Memory B cell (primary cell): ENCODE data around the gene CCDC69.
"Not testable (repeated sequence)": the region's sequence is repeated elsewhere in the genome, so short reads cannot be mapped to it uniquely, and the experiment has no call there.

ENCODE experiments used
- ATAC-seq: fragments of 150-1000 bp; cut with Tn5 transposase; 2 replicates; pipeline ENCODE4 v1.10.0; 2021; ENCODE audit warnings: low read depth, mild to moderate bottlenecking, moderate library complexity
- DNase-seq, 2 donors: peaks; one replicate each; pipeline ENCODE4 v3.0.0; 2022; ENCODE audit warnings: low spot score in 2 of 2
- H3K27ac Mint-ChIP-seq: one replicate; pipeline ENCODE4 v1.8.0; 2022; ENCODE audit warnings: mild to moderate bottlenecking, moderate library complexity, mixed read lengths
- H3K27me3 Mint-ChIP-seq: one replicate; pipeline ENCODE4 v1.8.0; 2022; ENCODE audit warnings: mixed read lengths
- H3K36me3 Mint-ChIP-seq: one replicate; pipeline ENCODE4 v1.8.0; 2022; ENCODE audit warnings: mild to moderate bottlenecking, mixed read lengths
- H3K4me1 Mint-ChIP-seq: one replicate; pipeline ENCODE4 v1.8.0; 2022; ENCODE audit warnings: mixed read lengths
- H3K4me3 Mint-ChIP-seq: one replicate; pipeline ENCODE4 v1.8.0; 2022; ENCODE audit warnings: mild to moderate bottlenecking, moderate library complexity, mixed read lengths
- H3K9me3 Mint-ChIP-seq: one replicate; pipeline ENCODE4 v1.8.0; 2022; ENCODE audit warnings: mixed read lengths

CCDC69 gene

DNA sequence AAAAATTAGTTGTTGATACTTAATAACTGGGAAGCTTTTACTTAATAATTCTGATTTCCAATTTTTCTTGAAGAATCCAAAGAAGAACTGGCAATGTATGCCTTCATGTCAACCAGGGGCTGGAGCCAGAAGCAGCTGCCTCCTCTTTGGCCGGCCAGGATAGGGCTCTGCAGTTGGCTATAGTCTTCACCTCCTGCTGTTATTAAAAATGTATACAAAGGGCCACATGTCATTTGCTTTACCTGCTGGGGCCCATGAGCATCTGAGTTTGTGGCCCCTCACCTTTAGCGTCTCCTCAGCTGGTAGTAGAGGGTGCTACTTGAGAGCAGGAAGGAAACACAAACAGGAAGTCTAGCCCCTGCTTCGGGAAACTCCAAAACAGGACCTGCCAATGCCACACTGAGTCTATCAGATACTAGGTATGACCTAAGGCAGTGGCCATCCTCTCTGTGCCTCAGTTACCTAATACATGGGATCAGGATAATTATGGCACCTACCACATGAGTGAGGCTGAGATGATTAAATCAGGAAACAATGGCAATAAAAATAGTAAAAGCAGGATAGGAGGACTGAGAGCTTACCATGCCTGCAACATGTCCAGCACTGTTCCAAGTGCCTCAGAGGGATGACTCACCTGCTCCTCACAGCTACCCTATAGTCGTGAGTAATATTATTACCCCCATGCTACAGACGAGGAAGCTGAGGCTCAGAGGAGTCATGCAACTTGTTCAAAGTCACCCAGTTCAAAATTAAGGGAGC is 21.3 kb downstream of the CCDC69 start:
- H3K4me3 Mint-ChIP-seq, result peak overlapping the region; percentile 32
- H3K4me1 Mint-ChIP-seq, result peaks cover 17% of the 10 kb centered on the region
- no peaks in the 10 kb centered on the region for H3K9me3 Mint-ChIP-seq
- H3K36me3 Mint-ChIP-seq, result peaks cover 27% of the 10 kb centered on the region
- ATAC-seq (peak; percentile 91), DNase-seq (no peak)
- no peaks in the 10 kb centered on the region for H3K27me3 Mint-ChIP-seq
- H3K27ac Mint-ChIP-seq, result no peak overlapping the region

DNA sequence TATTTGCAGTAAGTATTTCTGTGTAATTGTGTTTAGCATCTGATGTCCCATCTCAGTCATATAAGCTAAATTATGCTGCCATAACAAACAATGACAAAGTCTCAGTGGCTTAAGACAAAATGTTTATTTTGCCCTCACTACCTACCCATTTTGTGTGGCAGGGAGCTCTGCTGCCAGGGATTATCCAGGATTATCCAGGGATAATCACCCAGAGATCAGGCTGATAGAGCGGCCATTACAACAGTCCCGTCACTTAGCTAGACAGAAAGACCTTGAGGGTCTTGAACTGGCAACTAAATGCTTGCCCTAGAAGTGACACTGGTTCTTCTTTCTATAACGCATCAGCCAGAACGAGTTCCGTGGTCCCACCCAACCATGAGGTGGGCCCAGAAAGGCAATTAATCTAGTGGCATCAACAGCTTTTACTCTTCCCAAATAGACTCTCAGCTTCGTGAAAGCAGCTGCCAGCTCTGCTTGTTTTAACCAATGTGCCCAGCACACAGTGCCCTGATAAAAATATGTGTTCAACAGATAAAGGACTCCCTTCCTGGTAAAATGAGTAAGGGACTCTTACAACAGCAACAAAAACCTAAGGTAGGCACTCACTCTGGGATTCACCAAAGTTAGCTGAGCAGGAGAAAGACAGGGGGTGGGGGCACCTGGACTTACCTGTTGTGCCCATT is 22.8 kb downstream of the CCDC69 start:
- Mint-ChIP-seq H3K9me3 (peaks cover 4% of the 10 kb centered on the region), H3K4me3 (no peak overlapping the region), H3K36me3 (peaks cover 31% of the 10 kb centered on the region), H3K27ac (no peak overlapping the region), H3K4me1 (peaks cover 25% of the 10 kb centered on the region), H3K27me3 (no peaks in the 10 kb centered on the region)
- ATAC-seq (no peak), DNase-seq (no peak)

DNA sequence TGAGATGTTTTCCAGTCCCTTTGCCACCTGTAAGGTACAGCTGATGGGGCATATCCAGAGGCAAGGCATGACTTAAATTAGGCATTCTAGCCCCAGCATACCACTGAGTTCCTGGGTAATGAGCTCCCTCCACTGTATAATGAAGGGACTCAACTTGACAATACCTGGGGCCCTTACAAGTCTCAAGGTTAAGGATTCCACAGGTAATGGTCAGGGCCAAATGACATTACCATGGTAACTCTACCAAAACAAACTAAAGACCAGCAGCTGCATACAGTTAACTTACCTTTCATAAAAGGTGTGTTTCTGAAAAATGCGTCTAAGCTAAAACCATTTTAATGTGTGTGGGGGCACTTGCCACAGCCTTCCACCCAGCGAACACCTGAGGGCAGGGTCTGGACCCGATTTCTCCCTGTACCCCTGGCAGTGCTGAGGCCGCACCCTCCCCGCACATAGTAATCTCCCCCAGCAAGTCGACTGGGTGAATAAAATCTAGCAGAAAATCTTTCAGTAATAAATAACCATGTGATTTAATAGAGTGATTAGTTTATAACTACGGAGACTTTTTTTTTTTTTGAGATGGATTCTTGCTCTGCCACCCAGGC is 24.2 kb downstream of the CCDC69 start:
- Mint-ChIP-seq H3K27me3 (no peaks in the 10 kb centered on the region), H3K4me3 (no peak overlapping the region), H3K9me3 (peaks cover 4% of the 10 kb centered on the region), H3K4me1 (peaks cover 28% of the 10 kb centered on the region), H3K27ac (no peak overlapping the region), H3K36me3 (peaks cover 31% of the 10 kb centered on the region)
- ATAC-seq (no peak), DNase-seq (no peak)

DNA sequence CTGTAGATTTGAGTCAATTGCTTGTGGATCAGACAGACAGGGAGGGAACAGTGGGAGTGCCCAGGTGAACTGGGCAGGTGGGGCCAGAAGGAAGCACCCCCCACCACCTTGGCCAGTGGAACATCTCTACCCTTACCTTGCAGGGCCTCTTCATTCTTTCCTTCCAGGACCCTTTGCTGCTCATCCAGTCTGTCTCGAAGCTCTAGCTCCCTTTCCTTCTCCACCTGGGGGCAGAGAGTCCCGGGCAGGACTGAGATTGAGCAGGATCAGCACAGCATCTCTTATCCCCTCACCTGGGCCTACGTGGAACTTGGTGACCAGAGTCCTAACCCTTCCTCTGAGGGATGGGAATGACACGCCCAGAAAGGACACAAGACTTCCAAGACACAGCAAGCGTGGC is 25.0 kb downstream of the CCDC69 start:
- Mint-ChIP-seq H3K36me3 (peaks cover 35% of the 10 kb centered on the region), H3K9me3 (peaks cover 4% of the 10 kb centered on the region), H3K4me1 (peaks cover 31% of the 10 kb centered on the region), H3K4me3 (no peak overlapping the region), H3K27me3 (no peaks in the 10 kb centered on the region), H3K27ac (no peak overlapping the region)
- ATAC-seq, result no peak
- no peak for DNase-seq

DNA sequence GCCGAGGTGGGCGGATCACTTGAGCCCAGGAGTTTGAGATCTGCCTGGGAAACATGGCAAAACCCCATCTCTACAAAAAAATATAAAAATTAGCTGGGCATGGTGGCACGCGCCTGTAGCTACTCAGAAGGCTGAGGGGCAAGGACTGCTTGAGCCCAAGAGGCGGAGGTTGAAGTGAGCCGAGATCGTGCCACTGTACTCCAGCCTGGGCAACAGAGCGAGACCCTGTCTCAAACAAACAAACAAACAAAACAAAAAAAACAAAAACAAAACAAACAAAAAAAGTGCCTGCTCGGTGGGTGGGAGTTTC is 26.6 kb downstream of the CCDC69 start:
- H3K4me3 Mint-ChIP-seq, ATAC-seq, H3K9me3 Mint-ChIP-seq, H3K27me3 Mint-ChIP-seq, DNase-seq: not testable (repeated sequence)
- peaks cover 38% of the 10 kb centered on the region for H3K36me3 Mint-ChIP-seq
- peaks cover 33% of the 10 kb centered on the region for H3K4me1 Mint-ChIP-seq
- H3K27ac Mint-ChIP-seq, result peak overlapping the region; percentile 94

DNA sequence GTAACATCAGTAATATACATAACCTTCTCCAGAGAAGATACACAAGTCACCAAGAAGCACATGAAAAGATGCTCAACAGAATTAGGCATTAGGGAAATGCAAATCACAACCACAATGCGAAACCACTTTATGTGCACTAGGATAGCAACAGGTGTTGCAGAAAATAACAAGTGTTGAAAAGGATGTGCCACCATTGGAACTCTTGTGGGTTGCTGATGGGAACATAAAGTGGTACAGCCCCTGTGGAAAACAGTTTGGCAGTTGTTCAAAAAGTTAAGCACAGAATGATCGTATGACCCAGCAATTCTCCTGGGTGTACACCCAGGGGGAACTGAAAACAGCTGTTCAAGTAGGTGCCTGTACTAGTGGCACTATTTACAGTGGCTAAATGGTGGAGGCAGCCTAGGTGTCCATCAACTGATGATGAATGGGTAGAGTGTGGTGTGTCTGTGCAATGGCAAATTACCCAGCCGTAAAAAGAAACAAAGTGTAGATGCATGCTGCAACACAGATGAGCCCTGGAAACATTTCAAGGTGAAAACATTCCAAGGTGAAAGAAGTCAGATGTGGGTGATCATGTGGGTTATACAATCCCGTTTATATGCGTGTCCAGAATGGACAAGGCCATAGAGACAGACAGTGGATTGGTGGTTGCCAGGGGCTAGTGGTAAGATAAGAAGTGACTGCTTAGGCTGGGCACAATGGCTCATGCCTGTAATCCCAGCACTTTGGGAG is 27.2 kb downstream of the CCDC69 start:
- peaks cover 41% of the 10 kb centered on the region for H3K36me3 Mint-ChIP-seq
- no peaks in the 10 kb centered on the region for H3K27me3 Mint-ChIP-seq
- peaks cover 39% of the 10 kb centered on the region for H3K4me1 Mint-ChIP-seq
- DNase-seq (peak in 1 of 2 donors; percentile 42), ATAC-seq (peak; percentile 91)
- H3K27ac Mint-ChIP-seq, result peak overlapping the region; percentile 94
- H3K9me3 Mint-ChIP-seq, result peaks cover 6% of the 10 kb centered on the region
- peak overlapping the region; percentile 60 for H3K4me3 Mint-ChIP-seq

DNA sequence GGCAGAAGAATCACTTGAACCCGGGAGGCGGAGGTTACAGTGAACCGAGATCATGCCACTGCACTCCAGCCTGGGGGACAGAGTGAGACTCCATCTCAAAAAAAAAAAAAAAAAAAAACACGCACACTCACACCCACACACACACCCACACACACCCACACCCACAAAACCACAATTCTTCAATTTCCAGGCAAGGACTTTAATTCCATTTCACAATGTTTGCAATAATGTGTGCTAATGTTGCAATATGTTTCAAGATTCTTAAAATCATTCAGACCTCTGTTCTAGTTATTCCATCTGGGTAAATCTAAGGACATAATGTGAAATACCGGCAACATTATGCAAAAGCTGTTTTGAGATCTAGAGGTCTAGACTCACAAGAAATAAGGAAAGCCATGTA is 28.3 kb downstream of the CCDC69 start:
- no peak for ATAC-seq
- H3K4me1 Mint-ChIP-seq, result peaks cover 47% of the 10 kb centered on the region
- H3K27me3 Mint-ChIP-seq, result no peaks in the 10 kb centered on the region
- H3K36me3 Mint-ChIP-seq, result peaks cover 39% of the 10 kb centered on the region
- peak overlapping the region; percentile 94 for H3K27ac Mint-ChIP-seq
- DNase-seq, result no peak
- H3K9me3 Mint-ChIP-seq, result peaks cover 8% of the 10 kb centered on the region
- H3K4me3 Mint-ChIP-seq, result no peak overlapping the region

DNA sequence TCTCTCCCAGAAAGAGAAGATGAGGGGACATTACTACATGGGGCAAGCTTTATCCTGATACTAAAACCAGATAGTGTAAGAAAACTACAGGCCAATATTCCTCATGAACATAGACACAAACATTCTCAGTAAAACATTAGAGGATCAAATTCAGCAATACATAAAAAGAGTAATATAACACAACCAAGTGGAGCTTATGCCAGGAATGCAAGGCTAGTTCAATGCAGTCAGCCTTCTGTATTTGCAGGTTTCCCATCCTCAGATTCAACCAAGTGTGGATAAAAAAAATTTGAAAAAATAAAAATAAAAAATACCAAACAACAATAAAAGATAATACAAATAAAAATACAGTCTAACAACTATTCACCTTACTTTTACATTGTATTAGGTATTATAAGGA is 31.3 kb downstream of the CCDC69 start:
- peaks cover 49% of the 10 kb centered on the region for H3K36me3 Mint-ChIP-seq
- H3K27ac Mint-ChIP-seq, result no peak overlapping the region
- ATAC-seq, result no peak
- H3K4me1 Mint-ChIP-seq, result peaks cover 54% of the 10 kb centered on the region
- H3K27me3 Mint-ChIP-seq, result no peaks in the 10 kb centered on the region
- H3K9me3 Mint-ChIP-seq, result peaks cover 17% of the 10 kb centered on the region
- H3K4me3 Mint-ChIP-seq, result no peak overlapping the region
- no peak for DNase-seq

DNA sequence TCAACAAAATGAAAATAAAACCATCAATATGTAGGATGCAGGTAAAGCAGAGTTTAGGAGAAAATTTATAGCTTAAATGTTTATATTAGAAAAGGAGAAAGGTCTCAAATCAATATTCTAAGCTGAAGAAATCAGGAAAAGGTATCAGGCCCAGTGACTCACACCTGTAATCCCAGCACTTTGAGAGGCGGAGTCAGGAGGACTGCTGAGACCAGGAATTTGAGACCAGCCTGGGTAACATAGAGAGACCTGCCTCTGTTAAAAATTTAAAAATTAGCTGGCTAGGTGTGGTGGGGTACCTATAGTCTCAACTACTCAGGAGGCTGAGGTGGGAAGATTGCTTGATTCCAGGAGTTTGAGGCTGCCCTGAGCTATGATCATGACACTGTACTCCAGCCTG is 32.2 kb downstream of the CCDC69 start:
- Mint-ChIP-seq H3K36me3 (peaks cover 51% of the 10 kb centered on the region), H3K4me1 (peaks cover 53% of the 10 kb centered on the region), H3K9me3 (peaks cover 14% of the 10 kb centered on the region), H3K27ac (peak overlapping the region; percentile 0), H3K27me3 (no peaks in the 10 kb centered on the region), H3K4me3 (peak overlapping the region; percentile 30)
- ATAC-seq (no peak), DNase-seq (no peak)

DNA sequence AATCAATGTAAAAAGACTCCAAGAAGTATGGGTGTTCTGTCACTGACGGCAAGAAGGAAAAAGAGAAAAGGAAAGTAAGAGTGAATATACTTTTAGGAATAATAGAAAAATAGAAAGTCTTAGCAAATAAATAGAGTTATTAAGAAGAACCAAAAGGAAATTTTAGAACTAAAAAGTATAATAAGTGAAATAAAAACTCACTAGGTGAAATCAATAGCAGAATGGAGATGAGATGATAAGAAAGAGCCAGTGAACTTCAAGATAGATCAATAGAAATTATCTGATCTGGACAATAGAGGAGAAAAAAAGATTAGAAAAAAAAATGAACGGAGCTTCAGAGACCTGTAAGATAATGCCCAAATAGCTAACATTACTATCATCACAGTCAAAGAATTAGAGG is 34.7 kb downstream of the CCDC69 start:
- Mint-ChIP-seq H3K36me3 (peaks cover 55% of the 10 kb centered on the region), H3K27me3 (no peaks in the 10 kb centered on the region), H3K4me3 (no peak overlapping the region), H3K9me3 (peaks cover 13% of the 10 kb centered on the region), H3K27ac (peak overlapping the region; percentile 43), H3K4me1 (peaks cover 44% of the 10 kb centered on the region)
- no peak for ATAC-seq
- DNase-seq, result no peak

DNA sequence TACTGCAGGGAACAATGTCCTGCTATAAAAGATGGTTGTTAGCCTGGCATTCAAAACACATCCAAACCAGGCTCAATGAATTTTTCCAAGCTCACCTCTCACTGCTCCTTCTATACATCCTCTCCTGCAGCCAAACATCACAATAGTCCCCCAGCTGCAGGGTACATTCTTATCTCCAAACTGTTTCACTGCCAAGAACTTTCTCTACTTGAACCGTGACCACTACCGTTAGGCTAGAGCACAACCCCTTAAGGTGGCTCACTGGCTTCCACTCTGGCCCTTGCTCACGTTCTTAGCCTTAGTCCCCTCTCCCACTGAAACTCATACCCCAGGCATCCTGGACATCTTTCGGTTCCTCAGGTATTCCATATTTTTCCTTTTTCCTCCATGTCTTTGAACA is 37.4 kb downstream of the CCDC69 start:
- Mint-ChIP-seq H3K9me3 (peaks cover 11% of the 10 kb centered on the region), H3K4me1 (peaks cover 32% of the 10 kb centered on the region), H3K4me3 (no peak overlapping the region), H3K36me3 (peaks cover 54% of the 10 kb centered on the region), H3K27ac (peak overlapping the region; percentile 4), H3K27me3 (no peaks in the 10 kb centered on the region)
- no peak for DNase-seq
- no peak for ATAC-seq

DNA sequence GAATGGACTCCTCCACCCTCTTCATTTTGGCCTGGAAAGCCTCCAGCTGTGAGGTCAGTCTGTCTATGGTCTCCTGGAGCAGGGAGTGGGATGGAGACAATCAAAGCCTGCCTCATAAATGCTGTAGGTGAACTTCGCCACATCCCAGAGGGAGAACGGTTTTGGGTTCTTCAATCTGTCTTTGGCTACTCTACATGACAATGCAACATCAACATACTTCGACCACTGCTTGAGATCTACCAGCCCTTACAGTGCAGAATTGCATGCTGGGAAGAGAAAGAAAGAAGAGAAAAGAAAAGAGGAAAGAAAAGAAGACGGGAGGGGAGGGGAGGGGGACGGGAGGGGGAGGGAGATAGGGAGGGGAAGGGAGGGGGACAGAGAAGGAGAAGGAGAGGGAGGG is 37.8 kb downstream of the CCDC69 start:
- ATAC-seq (no peak), DNase-seq (no peak)
- Mint-ChIP-seq H3K27me3 (no peaks in the 10 kb centered on the region), H3K9me3 (peaks cover 9% of the 10 kb centered on the region), H3K4me1 (peaks cover 28% of the 10 kb centered on the region), H3K27ac (peak overlapping the region; percentile 58), H3K4me3 (no peak overlapping the region), H3K36me3 (peaks cover 52% of the 10 kb centered on the region)

DNA sequence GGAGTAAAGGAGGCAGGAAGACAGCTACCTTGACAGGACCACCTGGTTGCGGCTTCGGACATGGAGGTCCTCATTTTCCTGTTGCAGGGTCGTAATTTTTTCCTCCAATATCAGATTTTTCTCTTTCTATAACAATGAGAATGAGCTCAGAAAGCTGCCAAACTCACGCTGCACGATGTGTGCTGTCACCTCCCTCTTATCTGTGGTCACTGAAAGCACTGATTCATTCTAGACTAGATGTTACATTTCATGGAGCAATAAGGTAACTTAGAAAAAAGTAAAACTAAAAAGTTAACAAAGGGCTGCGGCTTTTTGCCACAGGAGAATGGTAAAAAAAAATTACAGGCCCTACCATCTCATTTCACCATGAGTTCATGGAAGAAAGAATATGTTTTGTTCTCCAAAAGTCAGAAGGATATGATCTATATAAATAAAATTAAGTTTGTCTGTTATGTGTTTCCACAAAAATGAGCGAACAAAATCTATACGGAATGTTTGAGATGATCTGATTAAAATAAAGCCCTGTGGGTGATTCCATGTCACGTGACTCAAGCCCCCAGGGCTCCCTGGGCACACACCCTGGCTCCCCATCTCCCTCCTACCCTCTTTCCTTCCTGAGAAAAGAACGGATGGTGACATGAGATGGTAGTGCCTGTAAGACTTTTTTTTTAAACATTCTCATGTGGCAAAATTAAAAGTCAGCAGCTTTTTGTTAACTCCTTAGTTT is 39.4 kb downstream of the CCDC69 start:
- ATAC-seq (no peak), DNase-seq (no peak)
- no peak overlapping the region for H3K27ac Mint-ChIP-seq
- H3K4me1 Mint-ChIP-seq, result peaks cover 19% of the 10 kb centered on the region
- peaks cover 7% of the 10 kb centered on the region for H3K9me3 Mint-ChIP-seq
- peaks cover 45% of the 10 kb centered on the region for H3K36me3 Mint-ChIP-seq
- H3K4me3 Mint-ChIP-seq, result no peak overlapping the region
- no peaks in the 10 kb centered on the region for H3K27me3 Mint-ChIP-seq
